K562 (cell line): Measurements from ENCODE around the gene B4GALT7. TPM values are rescaled to one million over a fixed set of nuclear protein-coding genes. Genes with fewer than 3 reads are reported as not detected.

Experiments
- ATAC-seq: fragments of 200-7000 bp; cut with Tn5 transposase; 3 replicates; pipeline ENCODE4 v1.9.1; 2020; ENCODE audit warnings: moderate library complexity
- BruUV-seq: library from RNA; stranded (reverse); fragments of 400-500 nt; replicated peaks from 2 replicates; lab custom pipeline; 2021; lab: Mats Ljungman, UMichigan
- CTCF ChIA-PET: fragments of 300-600 bp; formaldehyde crosslinking; extraction: SDS; loops from one replicate; lab custom pipeline; 2021; ENCODE audit warnings: low intra/inter-chr PET ratio; lab: Yijun Ruan, JAX
- POLR2A ChIA-PET: fragments of 300-600, 350-650 bp; sonication (Branson Sonifier 250); formaldehyde crosslinking; extraction: SDS; loops from one replicate; lab custom pipeline; 2021; ENCODE audit warnings: antibody characterized with exemption, inconsistent platforms; lab: Yijun Ruan, JAX
- DNase-seq, 4 experiments: peaks; one replicate each; pipeline versions ENCODE4 v3.0.0 to v3.0.0-alpha.2; 2011 to 2018; ENCODE audit warnings: low spot score in 3 of 4, mixed read lengths in 3 of 4; ENCODE audit errors: extremely low read depth in 1 of 4
- FAIRE-seq: peaks from 2 replicates; lab custom pipeline; 2011; peaks lifted over from hg19 to GRCh38; lab: Jason Lieb, UNC
- H2AFZ ChIP-seq: 2 replicates; pipeline ENCODE4 v1.6.0; 2011; ENCODE audit warnings: low read depth, low read length, control low read depth, inconsistent platforms
- H3K27ac ChIP-seq: fragments of 200-600 bp; 3 replicates; pipeline ENCODE4 v1.8.0; 2011; ENCODE audit warnings: low read depth, mild to moderate bottlenecking, control low read depth, inconsistent platforms, low read length, moderate library complexity, mixed read lengths; ENCODE audit errors: extremely low read depth
- H3K27me3 ChIP-seq, 2 experiments: fragments of 300-600 bp in 1 of 2; 2 replicates in 1 of 2; 3 replicates in 1 of 2; pipeline versions ENCODE4 v1.6.0 to v1.8.0; 2011; ENCODE audit warnings: inconsistent platforms in 2 of 2, low read length in 2 of 2, mild to moderate bottlenecking in 1 of 2, mixed read lengths in 1 of 2, moderate library complexity in 1 of 2; ENCODE audit not compliant: control insufficient read depth in 2 of 2, insufficient read depth in 2 of 2
- H3K36me3 ChIP-seq: fragments of 300-600 bp; 3 replicates; pipeline ENCODE4 v1.8.0; 2011; ENCODE audit warnings: mild to moderate bottlenecking, low read length, inconsistent platforms; ENCODE audit not compliant: control insufficient read depth, insufficient read depth
- H3K4me1 ChIP-seq, 2 experiments: fragments of 200-600 bp in 1 of 2; replicated peaks in 1 of 2; 2 replicates in 1 of 2; 3 replicates in 1 of 2; pipeline versions ENCODE4 v1.5.1 to v1.8.0; 2011; ENCODE audit warnings: inconsistent platforms in 2 of 2, low read length in 2 of 2, mild to moderate bottlenecking in 1 of 2, mixed read lengths in 1 of 2, moderate library complexity in 1 of 2; ENCODE audit not compliant: control insufficient read depth in 2 of 2, insufficient read depth in 2 of 2
- H3K4me2 ChIP-seq: 2 replicates; pipeline ENCODE4 v1.6.1; 2011; ENCODE audit warnings: low read length, control low read depth, inconsistent platforms, mixed read lengths; ENCODE audit not compliant: insufficient read depth
- H3K4me3 ChIP-seq: fragments of 200-600 bp; sonication (generic), shearing (Covaris generic); 2 replicates; pipeline ENCODE4 v1.5.1; 2016; ENCODE audit warnings: control low read depth, inconsistent platforms
- H3K79me2 ChIP-seq: fragments of 200-600 bp; 3 replicates; pipeline ENCODE4 v1.8.0; 2011; ENCODE audit warnings: low read length, inconsistent platforms; ENCODE audit not compliant: control insufficient read depth, insufficient read depth
- H3K9ac ChIP-seq, 2 experiments: 2 replicates each; pipeline versions ENCODE4 v1.6.0 to v1.6.1; 2011; ENCODE audit warnings: low read depth in 2 of 2, low read length in 2 of 2, control low read depth in 1 of 2, inconsistent platforms in 1 of 2, mild to moderate bottlenecking in 1 of 2, mixed read lengths in 1 of 2; ENCODE audit not compliant: insufficient read depth in 1 of 2
- H3K9me1 ChIP-seq: one replicate; pipeline ENCODE4 v1.6.0; 2011; ENCODE audit warnings: inconsistent platforms, mild to moderate bottlenecking, low read length, moderate library complexity; ENCODE audit not compliant: control insufficient read depth, insufficient read depth
- H3K9me3 ChIP-seq: replicated peaks from 2 replicates; pipeline ENCODE4 v1.5.1; 2011; ENCODE audit warnings: low read depth, low read length, inconsistent platforms; ENCODE audit not compliant: control insufficient read depth, insufficient read depth
- H4K20me1 ChIP-seq: replicated peaks from 2 replicates; pipeline ENCODE4 v1.6.1; 2011; ENCODE audit warnings: low read length, inconsistent platforms, mixed read lengths; ENCODE audit not compliant: control insufficient read depth, insufficient read depth
- ELK3 ChIP-seq: fragments of 450-650 bp; formaldehyde crosslinking; IDR thresholded peaks from 2 replicates; pipeline ENCODE4 v1.4.0; 2020; ENCODE audit warnings: mild to moderate bottlenecking
- IFI16 ChIP-seq: fragments of 250-450 bp; sonication (Bioruptor Pico); IDR thresholded peaks from 2 replicates; pipeline ENCODE4 v2.1.2; 2022; ENCODE audit warnings: mild to moderate bottlenecking, inconsistent platforms
- NCOA2 ChIP-seq, 2 experiments: fragments of 450-650 bp; IDR thresholded peaks; 2 replicates each; pipeline ENCODE4 v1.6.1; 2018; ENCODE audit warnings: mild to moderate bottlenecking in 2 of 2, moderate library complexity in 1 of 2; ENCODE audit not compliant: partially characterized antibody in 2 of 2
- NCOA4 ChIP-seq: fragments of 450-650 bp; IDR thresholded peaks from 2 replicates; pipeline ENCODE4 v1.6.1; 2018; ENCODE audit warnings: mild to moderate bottlenecking; ENCODE audit not compliant: partially characterized antibody
- PHF20 ChIP-seq: fragments of 450-650 bp; IDR thresholded peaks from 2 replicates; pipeline ENCODE4 v1.6.1; 2018; ENCODE audit not compliant: partially characterized antibody
- PTRF ChIP-seq: fragments of 450-650 bp; IDR thresholded peaks from 2 replicates; pipeline ENCODE4 v1.6.1; 2016; ENCODE audit warnings: mild to moderate bottlenecking, missing genetic modification characterization, missing compliant biosample characterization
- ZBTB17 ChIP-seq: fragments of 450-650 bp; formaldehyde crosslinking; IDR thresholded peaks from 2 replicates; pipeline ENCODE4 v1.4.0; 2020; ENCODE audit warnings: mild to moderate bottlenecking
- ZNF212 ChIP-seq: fragments of 450-650 bp; formaldehyde crosslinking; IDR thresholded peaks from 2 replicates; pipeline ENCODE4 v1.4.0; 2020; ENCODE audit warnings: mild to moderate bottlenecking
- ZNF324 ChIP-seq: fragments of 250-450 bp; sonication (Bioruptor Pico); IDR thresholded peaks from 2 replicates; pipeline ENCODE4 v1.4.0; 2020; ENCODE audit warnings: mild to moderate bottlenecking
- ZNF431 ChIP-seq: sonication (generic); formaldehyde crosslinking; IDR thresholded peaks from 2 replicates; pipeline ENCODE4 v1.8.0; 2022; ENCODE audit warnings: mild to moderate bottlenecking, missing genetic modification reagents
- WGBS: fragments of 100-300 bp; shearing (Covaris generic); methylation state at CpG from one replicate; pipeline ENCODE4 v1.1.6; 2016; ENCODE audit warnings: low coverage, mixed read lengths; ENCODE audit not compliant: insufficient coverage; ENCODE audit errors: missing lambda C conversion rate; 5-methylcytosine and 5-hydroxymethylcytosine counted together
- in situ Hi-C: fragments of 300-500 bp; cut with MboI; formaldehyde crosslinking; loops from 4 replicates; pipeline ENCODE4 v1.15.0; 2018; ENCODE audit warnings: inconsistent platforms, mixed read lengths
- intact Hi-C: fragments of 100-400 bp; cut with micrococcal nuclease; formaldehyde crosslinking; loops from 2 replicates; pipeline ENCODE4 v1.14.2; 2022
- polyA plus RNA-seq, 8 experiments: library from polyadenylated mRNA; depleted of rRNA in 4 of 8; stranded (reverse) in 5 of 8; unstranded in 3 of 8; fragments of >200 nt; fragmentation: Nextera tagmentation in 2 of 8; fragmentation: Illumina TruSeq in 1 of 8; extraction: Ambion mirVana in 2 of 8; extraction: Trizol in 1 of 8; gene quantifications; 2 replicates each; pipeline versions ENCODE4 v1.2.1 to v1.2.3, GENCODE V29; 2011 to 2014; ENCODE audit warnings: inconsistent platforms in 1 of 8, missing spikeins in 1 of 8
- total RNA-seq, 7 experiments: library from RNA; depleted of rRNA in 6 of 7; stranded (reverse); fragments of >200 nt in 6 of 7; fragmentation: Illumina TruSeq in 2 of 7; extraction: Trizol in 2 of 7; gene quantifications; 2 replicates each; pipeline versions ENCODE4 v1.2.1 to v1.2.3, GENCODE V29; 2011 to 2021; ENCODE audit warnings: low replicate concordance in 1 of 7
- TF ChIP-seq, protein P1 (sequence below), 2 experiments: fragments of 450-650 bp; formaldehyde crosslinking in 1 of 2; IDR thresholded peaks; 2 replicates each; pipeline versions ENCODE4 v1.4.0 to v1.6.1; 2014 to 2020; ENCODE audit warnings: mild to moderate bottlenecking in 2 of 2, borderline replicate concordance in 1 of 2, low read depth in 1 of 2

Gene B4GALT7
- total and polyA plus RNA-seq, 9 of the 15 experiments (the other 6 are each of a cell fraction or from before 2014, with no cell fraction given), result 0.34 to 17.7 (median 9.1) TPM

DNA sequence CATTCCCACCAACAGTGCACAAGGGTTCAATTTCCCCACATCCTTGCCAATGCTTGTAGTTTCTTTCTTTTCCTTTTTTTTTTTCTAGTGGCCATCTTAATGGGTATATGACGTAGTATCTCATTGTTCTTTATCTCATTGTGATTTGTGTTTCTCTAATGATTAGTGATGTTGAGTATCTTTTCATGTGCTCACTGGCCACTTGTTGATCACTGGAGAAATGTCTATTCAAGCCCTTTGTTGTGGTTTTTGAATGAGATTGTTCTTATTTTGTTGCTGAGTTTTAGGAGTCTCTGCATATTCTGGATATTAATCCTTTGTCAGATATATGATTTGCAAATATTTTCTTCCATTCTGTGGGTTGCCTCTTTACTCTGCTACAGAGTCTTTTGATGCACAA is 9.5 kb upstream of the B4GALT7 start:
- H3K9me3 ChIP-seq, result no peaks in the 10 kb centered on the region
- H3K9ac ChIP-seq, result no peak overlapping the region
- in situ Hi-C loops, result no loop called here
- no peak overlapping the region for H3K4me2 ChIP-seq
- no peak overlapping the region for H3K27ac ChIP-seq
- intact Hi-C loops, result no loop called here
- peaks cover 0 to 2% of the 10 kb centered on the region in 2 experiments; a peak in 1 of 5 replicates for H3K27me3 ChIP-seq
- DNase-seq, result no peak
- peaks cover 25% of the 10 kb centered on the region for H3K79me2 ChIP-seq
- POLR2A ChIA-PET, result no interaction called here
- no peaks in the 10 kb centered on the region for H3K9me1 ChIP-seq
- peaks cover 7% of the 10 kb centered on the region for H4K20me1 ChIP-seq
- H3K36me3 ChIP-seq, result peaks cover 24% of the 10 kb centered on the region
- peaks cover 7 to 16% of the 10 kb centered on the region in 2 experiments; a peak in 4 of 5 replicates for H3K4me1 ChIP-seq
- CTCF ChIA-PET, result no interaction called here
- no peak for ATAC-seq
- 75% methylated on average over 1 of the region's 1 CpG for WGBS
- no peak for FAIRE-seq
- no TSS peak for BruUV-seq
- H3K4me3 ChIP-seq, result no peak overlapping the region
- H2AFZ ChIP-seq, result no peak overlapping the region
- TF ChIP-seq PTRF (tag) (no peak), NCOA2 (IDR thresholded peaks at IDR 0.05; ENCODE audit: partially characterized antibody in 2 of 2) (no peak), ELK3 (CRISPR knock-in tag) (no peak), NCOA4 (no peak), ZNF431 (CRISPR knock-in tag) (no peak), ZBTB17 (CRISPR knock-in tag) (no peak), ZNF212 (CRISPR knock-in tag) (no peak), ZNF324 (CRISPR knock-in tag) (no peak), PHF20 (no peak), IFI16 (CRISPR knock-in tag) (no peak)
- TF ChIP-seq, protein P1, sequence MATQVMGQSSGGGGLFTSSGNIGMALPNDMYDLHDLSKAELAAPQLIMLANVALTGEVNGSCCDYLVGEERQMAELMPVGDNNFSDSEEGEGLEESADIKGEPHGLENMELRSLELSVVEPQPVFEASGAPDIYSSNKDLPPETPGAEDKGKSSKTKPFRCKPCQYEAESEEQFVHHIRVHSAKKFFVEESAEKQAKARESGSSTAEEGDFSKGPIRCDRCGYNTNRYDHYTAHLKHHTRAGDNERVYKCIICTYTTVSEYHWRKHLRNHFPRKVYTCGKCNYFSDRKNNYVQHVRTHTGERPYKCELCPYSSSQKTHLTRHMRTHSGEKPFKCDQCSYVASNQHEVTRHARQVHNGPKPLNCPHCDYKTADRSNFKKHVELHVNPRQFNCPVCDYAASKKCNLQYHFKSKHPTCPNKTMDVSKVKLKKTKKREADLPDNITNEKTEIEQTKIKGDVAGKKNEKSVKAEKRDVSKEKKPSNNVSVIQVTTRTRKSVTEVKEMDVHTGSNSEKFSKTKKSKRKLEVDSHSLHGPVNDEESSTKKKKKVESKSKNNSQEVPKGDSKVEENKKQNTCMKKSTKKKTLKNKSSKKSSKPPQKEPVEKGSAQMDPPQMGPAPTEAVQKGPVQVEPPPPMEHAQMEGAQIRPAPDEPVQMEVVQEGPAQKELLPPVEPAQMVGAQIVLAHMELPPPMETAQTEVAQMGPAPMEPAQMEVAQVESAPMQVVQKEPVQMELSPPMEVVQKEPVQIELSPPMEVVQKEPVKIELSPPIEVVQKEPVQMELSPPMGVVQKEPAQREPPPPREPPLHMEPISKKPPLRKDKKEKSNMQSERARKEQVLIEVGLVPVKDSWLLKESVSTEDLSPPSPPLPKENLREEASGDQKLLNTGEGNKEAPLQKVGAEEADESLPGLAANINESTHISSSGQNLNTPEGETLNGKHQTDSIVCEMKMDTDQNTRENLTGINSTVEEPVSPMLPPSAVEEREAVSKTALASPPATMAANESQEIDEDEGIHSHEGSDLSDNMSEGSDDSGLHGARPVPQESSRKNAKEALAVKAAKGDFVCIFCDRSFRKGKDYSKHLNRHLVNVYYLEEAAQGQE (IDR thresholded peaks at IDR 0.05; ENCODE audit: borderline replicate concordance), result no peak
- TF ChIP-seq, protein P1 (CRISPR knock-in tag; IDR thresholded peaks at IDR 0.05; ENCODE audit: low read depth), result no peak
